ENCODE measurements around the gene GID8. TPM values are rescaled to one million over a fixed set of nuclear protein-coding genes. Genes with fewer than 3 reads are reported as not detected.

Gene GID8
- total and polyA plus RNA-seq, 2 of the 13 experiments (the other 11 are each of a cell fraction or from before 2014, with no cell fraction given): 39.6 to 59.8 TPM

GRCh38 chr20:62955519-62956386, 17.8 kb downstream of the GID8 start (continued):
- TF ChIP-seq MXD3 (CRISPR knock-in tag; IDR thresholded peaks at IDR 0.05) (peak; percentile 8; the same call in 1 of the 2 replicates), POGZ (CRISPR knock-in tag; IDR thresholded peaks at IDR 0.05) (peak; percentile 75; the same call in 1 of the 2 replicates), KDM2A (CRISPR knock-in tag; IDR thresholded peaks at IDR 0.05; ENCODE audit: borderline replicate concordance, low read depth) (peak; percentile 87), NR2F6 (IDR thresholded peaks at IDR 0.05) (peak; percentile 90), NR2F6 (CRISPR knock-in tag; IDR thresholded peaks at IDR 0.05) (peak; percentile 97), CCAR2 (optimal IDR thresholded peaks at IDR 0.05; ENCODE audit: low read depth, low read length) (peak; percentile 97), KLF13 (CRISPR knock-in tag; IDR thresholded peaks at IDR 0.05) (no peak), TOE1 (CRISPR knock-in tag; IDR thresholded peaks at IDR 0.05) (peak; percentile 96), NCOA5 (CRISPR knock-in tag; IDR thresholded peaks at IDR 0.05) (no peak), THAP11 (CRISPR knock-in tag; IDR thresholded peaks at IDR 0.05) (peak; percentile 90), XBP1 (CRISPR knock-in tag; IDR thresholded peaks at IDR 0.05) (0 out of 2 replicates have a peak, but pooled peaks have one; percentile 65), PCBP2 (optimal IDR thresholded peaks at IDR 0.05; ENCODE audit: low read depth, low read length, poor library complexity, severe bottlenecking) (no peak), ZNF570 (CRISPR knock-in tag; IDR thresholded peaks at IDR 0.05; ENCODE audit: borderline replicate concordance) (0 out of 2 replicates have a peak, but pooled peaks have one; percentile 65), NFE2 (CRISPR knock-in tag; IDR thresholded peaks at IDR 0.05) (no peak), ZNF510 (CRISPR knock-in tag; IDR thresholded peaks at IDR 0.05; ENCODE audit: low read depth) (peak; percentile 69; the same call in 1 of the 2 replicates), SUZ12 (IDR thresholded peaks at IDR 0.05; ENCODE audit: low read depth, low read length) (no peak), THRA (CRISPR knock-in tag; IDR thresholded peaks at IDR 0.05; ENCODE audit: borderline replicate concordance) (peak; percentile 93; the same call in 1 of the 2 replicates), ZNF567 (CRISPR knock-in tag; IDR thresholded peaks at IDR 0.05; ENCODE audit: borderline replicate concordance) (peak; percentile 99), RBM39 (IDR thresholded peaks at IDR 0.05; ENCODE audit: low read depth, low read length, poor library complexity, severe bottlenecking) (peak; percentile 53), ZBTB1 (CRISPR knock-in tag; IDR thresholded peaks at IDR 0.05; ENCODE audit: borderline replicate concordance) (peak; percentile 92; the same call in 1 of the 2 replicates), ZNF768 (CRISPR knock-in tag; IDR thresholded peaks at IDR 0.05) (peak; percentile 41), ZBTB21 (CRISPR knock-in tag; IDR thresholded peaks at IDR 0.05) (peak; percentile 32; the same call in 1 of the 2 replicates), ZNF569 (CRISPR knock-in tag; IDR thresholded peaks at IDR 0.05; ENCODE audit: borderline replicate concordance) (no peak), PITX1 (CRISPR knock-in tag; IDR thresholded peaks at IDR 0.05) (peak; percentile 98), HNRNPLL (IDR thresholded peaks at IDR 0.05; ENCODE audit: low read depth, low read length, poor library complexity, severe bottlenecking) (no peak), EED (CRISPR knock-in tag; IDR thresholded peaks at IDR 0.05) (peak; percentile 78; the same call in 1 of the 2 replicates), HMGXB4 (CRISPR knock-in tag; IDR thresholded peaks at IDR 0.05; ENCODE audit: borderline replicate concordance in 1 of 2, low read depth in 1 of 2) (peak; percentile 77 to 93)
